HepG2 (cell line): ENCODE measurements around the gene CFAP99. TPM values are rescaled to one million over a fixed set of nuclear protein-coding genes. Genes with fewer than 3 reads are reported as not detected.

ENCODE experiments used
- ATAC-seq: fragments of 200-7000 bp; cut with Tn5 transposase; 3 replicates; pipeline ENCODE4 v1.9.1; 2020; ENCODE audit warnings: mild to moderate bottlenecking, moderate library complexity
- BruUV-seq: library from RNA; stranded (reverse); fragments of 400-500 nt; replicated peaks from 2 replicates; lab custom pipeline; 2021; lab: Mats Ljungman, UMichigan
- CTCF ChIA-PET: fragments of 300-600 bp; formaldehyde crosslinking; extraction: SDS; loops from one replicate; lab custom pipeline; 2021; ENCODE audit warnings: low total read pairs, inconsistent platforms, low intra/inter-chr PET ratio; lab: Yijun Ruan, JAX
- POLR2A ChIA-PET: fragments of 350-600 bp; sonication (Branson Sonifier 250); formaldehyde crosslinking; loops from one replicate; lab custom pipeline; 2020; ENCODE audit warnings: antibody characterized with exemption, inconsistent platforms; lab: Yijun Ruan, JAX
- DNase-seq: peaks from one replicate; pipeline ENCODE4 v3.0.0-alpha.2; 2015; ENCODE audit warnings: low spot score
- FAIRE-seq: peaks from 3 replicates; lab custom pipeline; 2011; peaks lifted over from hg19 to GRCh38; lab: Jason Lieb, UNC
- H2AFZ ChIP-seq: one replicate; pipeline ENCODE4 v1.6.1; 2011; ENCODE audit warnings: low read length, inconsistent platforms
- H3K27ac ChIP-seq: fragments of 300-600 bp; 3 replicates; pipeline ENCODE4 v1.8.0; 2011; ENCODE audit warnings: mixed run types, mild to moderate bottlenecking, mixed read lengths, low read length, inconsistent platforms; ENCODE audit not compliant: insufficient read depth; ENCODE audit errors: extremely low read length
- H3K27me3 ChIP-seq, 2 experiments: fragments of 200-600 bp in 1 of 2; 2 replicates in 1 of 2; 3 replicates in 1 of 2; pipeline versions ENCODE4 v1.6.0 to v1.8.0; 2011; ENCODE audit warnings: low read length in 2 of 2, mild to moderate bottlenecking in 2 of 2, moderate library complexity in 2 of 2, inconsistent platforms in 1 of 2; ENCODE audit not compliant: insufficient read depth in 2 of 2, control insufficient read depth in 1 of 2
- H3K36me3 ChIP-seq, 2 experiments: fragments of 200-600 bp in 1 of 2; replicated peaks in 1 of 2; 2 replicates in 1 of 2; 3 replicates in 1 of 2; pipeline versions ENCODE4 v1.5.1 to v1.8.0; 2011; ENCODE audit warnings: low read length in 2 of 2, inconsistent platforms in 1 of 2; ENCODE audit not compliant: insufficient read depth in 2 of 2, control insufficient read depth in 1 of 2
- H3K4me1 ChIP-seq: 2 replicates; pipeline ENCODE4 v1.5.1; 2012; ENCODE audit warnings: low read length, inconsistent platforms; ENCODE audit not compliant: insufficient read depth
- H3K4me2 ChIP-seq: 2 replicates; pipeline ENCODE4 v1.6.0; 2011; ENCODE audit warnings: low read depth, low read length, inconsistent platforms
- H3K4me3 ChIP-seq, 3 experiments: fragments of 200-600 bp in 1 of 3; sonication (generic), shearing (Covaris generic) in 1 of 3; replicated peaks in 1 of 3; 2 replicates each; pipeline ENCODE4 v1.5.1; 2011 to 2016; ENCODE audit warnings: low read length in 3 of 3, inconsistent platforms in 2 of 3, low read depth in 2 of 3, mild to moderate bottlenecking in 2 of 3, control low read depth in 1 of 3, mixed read lengths in 1 of 3; ENCODE audit not compliant: insufficient read depth in 1 of 3
- H3K79me2 ChIP-seq: one replicate; pipeline ENCODE4 v1.6.1; 2011; ENCODE audit warnings: low read length, inconsistent platforms; ENCODE audit not compliant: insufficient read depth
- H3K9ac ChIP-seq: 2 replicates; pipeline ENCODE4 v1.6.0; 2011; ENCODE audit warnings: mild to moderate bottlenecking, low read depth, low read length, inconsistent platforms; ENCODE audit not compliant: insufficient read depth
- H3K9me3 ChIP-seq: 2 replicates; pipeline ENCODE4 v1.5.1; 2012; ENCODE audit warnings: mild to moderate bottlenecking, low read length
- H4K20me1 ChIP-seq: 2 replicates; pipeline ENCODE4 v1.6.0; 2011; ENCODE audit warnings: inconsistent platforms, mild to moderate bottlenecking, low read length, moderate library complexity; ENCODE audit not compliant: insufficient read depth
- ATRX ChIP-seq: sonication (generic); formaldehyde crosslinking; IDR thresholded peaks from 2 replicates; pipeline ENCODE4 v1.4.0; 2020; ENCODE audit warnings: missing genetic modification reagents, borderline replicate concordance
- FOSL2 ChIP-seq: sonication (generic); formaldehyde crosslinking; IDR thresholded peaks from 2 replicates; pipeline ENCODE4 v1.4.0; 2020; ENCODE audit warnings: missing genetic modification reagents
- HMGXB3 ChIP-seq: sonication (generic); formaldehyde crosslinking; IDR thresholded peaks from 2 replicates; pipeline ENCODE4 v1.4.0; 2020; ENCODE audit warnings: missing genetic modification reagents, borderline replicate concordance
- MAFK ChIP-seq, 2 experiments: IDR thresholded peaks in 1 of 2; conservative IDR thresholded peaks in 1 of 2; 2 replicates each; pipeline ENCODE4 v1.6.1; 2011; ENCODE audit warnings: improper control_type of control experiment in 2 of 2, low read length in 2 of 2
- NFE2L1 ChIP-seq: sonication (generic); formaldehyde crosslinking; IDR thresholded peaks from 2 replicates; pipeline ENCODE4 v1.4.0; 2020; ENCODE audit warnings: missing genetic modification reagents, mild to moderate bottlenecking, borderline replicate concordance
- SNRNP70 ChIP-seq: fragments of 200-400 bp; formaldehyde crosslinking; IDR thresholded peaks from 2 replicates; pipeline ENCODE4 v1.6.1; 2017; ENCODE audit warnings: mild to moderate bottlenecking, low read depth, low read length, moderate library complexity
- ZNF7 ChIP-seq: IDR thresholded peaks from 2 replicates; pipeline ENCODE4 v1.6.1; 2016; ENCODE audit warnings: missing biosample characterization, missing genetic modification reagents
- ZNF749 ChIP-seq: sonication (generic); formaldehyde crosslinking; IDR thresholded peaks from 2 replicates; pipeline ENCODE4 v1.8.0; 2022; ENCODE audit warnings: mild to moderate bottlenecking, missing genetic modification reagents, moderate library complexity, borderline replicate concordance
- WGBS: methylation state at CpG from one replicate; pipeline ENCODE4 v1.1.6; 2017; ENCODE audit warnings: low lambda C conversion rate; 5-methylcytosine and 5-hydroxymethylcytosine counted together
- in situ Hi-C: cut with HindIII; loops from 2 replicates; pipeline ENCODE4 v1.10.0; 2017; ENCODE audit warnings: low pct_unique_long_range_greater_than_20kb; ENCODE audit not compliant: extremely low pct_ligation_motif_present
- intact Hi-C: fragments of 100-400 bp; cut with micrococcal nuclease; formaldehyde crosslinking; loops from one replicate; pipeline ENCODE4 v1.10.0; 2022; ENCODE audit not compliant: unreplicated experiment
- polyA plus RNA-seq, 8 experiments: library from polyadenylated mRNA; depleted of rRNA in 3 of 8; stranded (reverse) in 7 of 8; unstranded in 1 of 8; fragments of >200 nt; fragmentation: Illumina TruSeq in 4 of 8; extraction: Trizol in 4 of 8; gene quantifications; 2 replicates each; pipeline versions ENCODE4 v1.2.1 to v1.2.3, GENCODE V29; 2011 to 2016; ENCODE audit warnings: low read depth in 4 of 8, missing spikeins in 1 of 8, mixed read lengths in 1 of 8; ENCODE audit not compliant: insufficient read depth in 1 of 8
- total RNA-seq, 5 experiments: library from RNA; depleted of rRNA; stranded (reverse); fragments of >200 nt; fragmentation: Illumina TruSeq; extraction: Trizol; gene quantifications; 2 replicates each; pipeline ENCODE4 v1.2.3, GENCODE V29; 2016; ENCODE audit warnings: low read depth in 1 of 5
- TF ChIP-seq, protein P1 (sequence below): sonication (generic); formaldehyde crosslinking; IDR thresholded peaks from 2 replicates; pipeline ENCODE4 v1.5.1; 2020; ENCODE audit warnings: mild to moderate bottlenecking, missing genetic modification reagents, moderate library complexity
- TF ChIP-seq, protein P2 (sequence below): sonication (generic); formaldehyde crosslinking; IDR thresholded peaks from 2 replicates; pipeline ENCODE4 v1.8.0; 2022; ENCODE audit warnings: missing genetic modification reagents, mild to moderate bottlenecking, inconsistent platforms, borderline replicate concordance

Gene CFAP99
- total and polyA plus RNA-seq, 2 of the 13 experiments (the other 11 are each of a cell fraction or from before 2014, with no cell fraction given): not detected

DNA sequence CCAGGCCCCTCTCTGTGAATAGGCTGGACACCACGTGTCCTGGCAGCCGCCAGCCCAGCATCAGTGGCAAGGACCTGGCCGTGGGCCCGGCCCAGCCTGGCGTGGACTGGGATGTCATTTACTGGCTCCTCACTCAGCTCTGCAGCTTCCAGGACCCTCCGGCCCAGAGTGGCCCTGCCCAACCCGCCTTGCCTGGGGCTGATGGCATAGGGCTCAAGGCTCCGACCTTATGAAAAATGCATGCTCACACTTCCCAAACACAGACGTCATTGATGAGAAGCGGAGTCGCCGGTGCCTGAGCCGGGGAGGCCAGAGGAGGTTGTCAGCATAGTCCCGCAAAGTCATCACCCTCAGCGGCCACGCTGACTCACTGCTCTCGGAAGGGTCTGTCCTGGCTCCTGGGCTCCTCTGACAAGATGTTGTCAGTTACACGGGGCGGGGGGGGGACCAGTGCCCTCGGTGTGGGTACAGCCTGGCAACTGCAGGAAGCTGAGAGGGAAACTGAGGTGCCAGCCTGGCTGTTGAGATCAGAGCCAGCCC is 14.3 kb downstream of the CFAP99 start:
- in situ Hi-C loops: no loop called here
- POLR2A ChIA-PET: no interaction called here
- intact Hi-C loops: no loop called here
- no peak for FAIRE-seq
- no peak for DNase-seq
- peaks cover 29% of the 10 kb centered on the region for H3K4me1 ChIP-seq
- CTCF ChIA-PET: no interaction called here
- no peaks in the 10 kb centered on the region for H3K9me3 ChIP-seq
- H3K27me3 ChIP-seq: peaks cover 9 to 53% of the 10 kb centered on the region in 2 experiments; a peak in 4 of 5 replicates
- H3K9ac ChIP-seq: no peak overlapping the region
- no peak overlapping the region for H3K4me2 ChIP-seq
- 0 out of 6 replicates have a peak overlapping the region, but pooled peaks of 1 of the 3 experiments have one; percentile 4 for H3K4me3 ChIP-seq
- no TSS peak for BruUV-seq
- H3K27ac ChIP-seq: no peak overlapping the region
- peak; percentile 13; the same call in 2 of the 3 replicates for ATAC-seq
- no peaks in the 10 kb centered on the region for H4K20me1 ChIP-seq
- 0 out of 2 replicates have a peak, but pooled peaks have one; percentile 25 for TF ChIP-seq FOSL2 (CRISPR knock-in tag)
- no peak for TF ChIP-seq ATRX (CRISPR knock-in tag)
- 0 out of 4 replicates have a peak, but pooled peaks of 1 of the 2 experiments have one; percentile 8 for TF ChIP-seq MAFK (conservative IDR thresholded peaks at IDR 0.05 in 1 of 2, IDR thresholded peaks at IDR 0.05 in 1 of 2; ENCODE audit: low read length in 2 of 2)
- TF ChIP-seq, protein P1, sequence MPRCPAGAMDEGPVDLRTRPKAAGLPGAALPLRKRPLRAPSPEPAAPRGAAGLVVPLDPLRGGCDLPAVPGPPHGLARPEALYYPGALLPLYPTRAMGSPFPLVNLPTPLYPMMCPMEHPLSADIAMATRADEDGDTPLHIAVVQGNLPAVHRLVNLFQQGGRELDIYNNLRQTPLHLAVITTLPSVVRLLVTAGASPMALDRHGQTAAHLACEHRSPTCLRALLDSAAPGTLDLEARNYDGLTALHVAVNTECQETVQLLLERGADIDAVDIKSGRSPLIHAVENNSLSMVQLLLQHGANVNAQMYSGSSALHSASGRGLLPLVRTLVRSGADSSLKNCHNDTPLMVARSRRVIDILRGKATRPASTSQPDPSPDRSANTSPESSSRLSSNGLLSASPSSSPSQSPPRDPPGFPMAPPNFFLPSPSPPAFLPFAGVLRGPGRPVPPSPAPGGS: no peak
- TF ChIP-seq ZNF7 (CRISPR knock-in tag): no peak
- TF ChIP-seq, protein P2, sequence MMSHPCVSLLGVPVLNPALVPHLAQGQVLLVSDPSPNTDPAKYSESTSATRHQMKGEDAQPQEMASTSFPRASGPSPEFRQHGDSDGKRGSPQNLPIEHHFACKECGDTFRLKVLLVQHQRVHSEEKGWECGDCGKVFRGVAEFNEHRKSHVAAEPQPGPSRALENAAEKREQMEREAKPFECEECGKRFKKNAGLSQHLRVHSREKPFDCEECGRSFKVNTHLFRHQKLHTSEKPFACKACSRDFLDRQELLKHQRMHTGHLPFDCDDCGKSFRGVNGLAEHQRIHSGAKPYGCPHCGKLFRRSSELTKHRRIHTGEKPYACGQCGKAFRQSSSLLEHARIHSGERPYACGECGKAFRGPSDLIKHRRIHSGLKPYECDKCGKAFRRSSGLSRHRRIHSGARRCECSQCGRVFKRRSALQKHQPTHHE (CRISPR knock-in tag): no peak
- no peak for TF ChIP-seq HMGXB3 (CRISPR knock-in tag)
- TF ChIP-seq NFE2L1 (CRISPR knock-in tag): no peak
- no peak for TF ChIP-seq ZNF749
- no peak for TF ChIP-seq SNRNP70
- H2AFZ ChIP-seq: no peak overlapping the region
- no CpG with 5 or more reads among the region's 20 CpGs for whole genome bisulfite sequencing
- H3K79me2 ChIP-seq: no peaks in the 10 kb centered on the region
- no peaks in the 10 kb centered on the region for H3K36me3 ChIP-seq
